Body of pancreas (tissue), 4 donors: ENCODE results near the gene BANF2. TPM values are rescaled to one million over a fixed set of nuclear protein-coding genes. Genes with fewer than 3 reads are reported as not detected.

Experiments
- ATAC-seq: fragments of 150-250 bp; one replicate; pipeline ENCODE4 v1.9.1; 2016
- DNase-seq, 4 donors: peaks; one replicate each; pipeline ENCODE4 v3.0.0-alpha.2; 2019
- H3K27ac ChIP-seq, 4 donors: fragments of 200-600 bp; sonication (generic); 1 replicate in 3 of 4; 2 replicates in 1 of 4; pipeline versions ENCODE4 v1.5.1 to v1.6.1; 2016 to 2019; ENCODE audit warnings: mild to moderate bottlenecking in 1 of 4, mixed read lengths in 1 of 4, moderate library complexity in 1 of 4
- H3K27me3 ChIP-seq, 2 donors: fragments of 200-600 bp; sonication (generic); one replicate each; pipeline ENCODE4 v1.6.0; 2016; ENCODE audit warnings: mild to moderate bottlenecking in 1 of 2
- H3K36me3 ChIP-seq, 2 donors: fragments of 200-600 bp; sonication (generic); replicated peaks in 1 of 2; 2 replicates each; pipeline ENCODE4 v1.5.1; 2016; ENCODE audit warnings: low read depth in 2 of 2; ENCODE audit not compliant: insufficient read depth in 1 of 2
- H3K4me1 ChIP-seq: fragments of 200-600 bp; sonication (generic); one replicate; pipeline ENCODE4 v1.6.0; 2016
- H3K4me3 ChIP-seq, 2 donors: fragments of 200-600 bp; sonication (generic); 1 replicate in 1 of 2; 2 replicates in 1 of 2; pipeline ENCODE4 v1.5.1; 2016 to 2019
- H3K9me3 ChIP-seq, 3 donors: fragments of 200-600 bp; sonication (generic); 1 replicate in 2 of 3; 2 replicates in 1 of 3; pipeline ENCODE4 v1.5.1; 2016
- CTCF ChIP-seq, 7 experiments: fragments of 450-650 bp in 4 of 7; fragments of 200-600 bp in 3 of 7; sonication (generic) in 3 of 7; IDR thresholded peaks; one replicate each; pipeline ENCODE4 v1.5.1; 2016 to 2019; ENCODE audit warnings: antibody characterized with exemption in 7 of 7
- POLR2A ChIP-seq, 3 donors: fragments of 450-650 bp; IDR thresholded peaks; one replicate each; pipeline ENCODE4 v1.6.1; 2016; ENCODE audit warnings: antibody characterized with exemption in 3 of 3, mild to moderate bottlenecking in 2 of 3
- WGBS, 2 donors: methylation state at CpG; one replicate each; pipeline ENCODE4 v1.1.5; 2017; 5-methylcytosine and 5-hydroxymethylcytosine counted together
- intact Hi-C: fragments of 100-400 bp; cut with DNase I; formaldehyde crosslinking; loops from one replicate; pipeline ENCODE4 v1.15.1; 2023
- total RNA-seq, 2 donors: library from RNA; depleted of rRNA; stranded (reverse); fragments of >200 nt; gene quantifications; one replicate each; pipeline ENCODE4 v1.1.0, GENCODE V29; 2016

The BANF2 gene
- total RNA-seq, 2 donors from 2014 or later: 4.0 TPM; not detected in 1

DNA sequence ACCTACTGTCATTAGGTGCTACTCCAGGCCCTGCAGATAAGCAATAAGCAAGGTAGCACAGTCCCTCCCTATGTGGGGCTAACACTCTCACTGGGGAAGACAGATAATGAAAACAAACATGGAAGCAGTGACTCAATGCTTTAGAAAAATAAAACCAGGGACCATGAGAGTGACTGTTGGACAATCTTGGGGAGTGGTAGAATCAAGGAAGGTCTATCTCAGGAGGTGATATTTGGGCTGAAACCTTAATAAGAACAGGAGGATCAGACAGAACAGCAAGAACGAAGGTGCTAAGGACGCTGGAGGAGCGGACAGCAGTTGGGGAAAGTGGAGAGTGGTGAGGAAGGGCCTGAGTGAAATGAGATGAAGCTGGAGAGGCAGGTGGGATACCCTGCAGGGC, 58.2 kb downstream of the BANF2 start:
- WGBS, 2 donors: 92 to 98% methylated on average over 3 of the region's 3 CpGs
- H3K4me1 ChIP-seq: peaks cover 15% of the 10 kb centered on the region
- H3K27me3 ChIP-seq: no peaks in the 10 kb centered on the region
- no peak for TF ChIP-seq POLR2A (IDR thresholded peaks at IDR 0.05)
- no peak for TF ChIP-seq CTCF (IDR thresholded peaks at IDR 0.05)
- intact Hi-C loops: no loop called here
- no peaks in the 10 kb centered on the region for H3K9me3 ChIP-seq
- no peak for ATAC-seq
- DNase-seq: no peak
- H3K36me3 ChIP-seq: no peaks in the 10 kb centered on the region
- no peak overlapping the region for H3K27ac ChIP-seq
- H3K4me3 ChIP-seq: no peak overlapping the region

GRCh38 chr20:17758512-17758911, 58.7 kb downstream of the BANF2 start:
- WGBS, 2 donors: 82 to 100% methylated on average over 1 of the region's 1 CpG
- ATAC-seq: no peak

DNA sequence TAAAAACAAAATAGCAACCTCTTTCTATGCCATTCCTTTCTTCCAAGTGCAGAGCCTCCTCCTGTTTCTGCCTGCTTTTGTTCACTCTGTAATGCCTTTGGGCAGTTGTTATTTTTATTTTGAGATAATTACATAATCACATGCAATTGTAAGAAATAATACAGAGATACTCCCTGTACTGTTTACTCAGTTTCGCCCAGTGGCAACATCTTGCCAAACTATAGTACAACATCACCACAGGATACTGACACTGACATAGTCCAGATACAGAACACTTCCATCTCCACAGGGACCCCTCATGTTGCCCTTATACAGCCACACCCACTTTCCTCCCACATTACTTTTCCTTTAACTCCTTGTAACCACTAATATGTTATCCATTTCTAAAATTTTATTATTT, 59.7 kb downstream of the BANF2 start:
- ATAC-seq (no peak), DNase-seq (no peak)
- WGBS, 2 donors: 35 to 52% methylated on average over 1 of the region's 1 CpG
- Histone ChIP-seq H3K27ac (no peak overlapping the region), H3K4me1 (peaks cover 24% of the 10 kb centered on the region), H3K4me3 (no peak overlapping the region), H3K9me3 (no peaks in the 10 kb centered on the region), H3K36me3 (no peaks in the 10 kb centered on the region), H3K27me3 (no peaks in the 10 kb centered on the region)
- TF ChIP-seq POLR2A (IDR thresholded peaks at IDR 0.05) (no peak), CTCF (IDR thresholded peaks at IDR 0.05) (no peak)
- intact Hi-C loops: no loop called here

More at GRCh38 chr20:17758512-17758911, 58.7 kb downstream of the BANF2 start:
- no peaks in the 10 kb centered on the region for H3K27me3 ChIP-seq
- H3K36me3 ChIP-seq: no peaks in the 10 kb centered on the region
- H3K4me3 ChIP-seq: no peak overlapping the region
- intact Hi-C loops: no loop called here
- no peak for DNase-seq
- TF ChIP-seq POLR2A (IDR thresholded peaks at IDR 0.05) (no peak), CTCF (IDR thresholded peaks at IDR 0.05) (no peak)
- H3K9me3 ChIP-seq: no peaks in the 10 kb centered on the region
- peaks cover 20% of the 10 kb centered on the region for H3K4me1 ChIP-seq
- no peak overlapping the region for H3K27ac ChIP-seq

- no peak for ATAC-seq
- Histone ChIP-seq H3K4me3 (no peak overlapping the region), H3K9me3 (no peaks in the 10 kb centered on the region), H3K27me3 (no peaks in the 10 kb centered on the region), H3K36me3 (no peaks in the 10 kb centered on the region), H3K27ac (no peak overlapping the region), H3K4me1 (peaks cover 24% of the 10 kb centered on the region)
- TF ChIP-seq CTCF (IDR thresholded peaks at IDR 0.05) (no peak), POLR2A (IDR thresholded peaks at IDR 0.05) (no peak)
- DNase-seq: no peak
- WGBS, 2 donors: 87 to 100% methylated on average over 3 of the region's 3 CpGs
- intact Hi-C loops: no loop called here
Observed at GRCh38 chr20:17761604-17762003, 61.8 kb downstream of the BANF2 start.

DNA sequence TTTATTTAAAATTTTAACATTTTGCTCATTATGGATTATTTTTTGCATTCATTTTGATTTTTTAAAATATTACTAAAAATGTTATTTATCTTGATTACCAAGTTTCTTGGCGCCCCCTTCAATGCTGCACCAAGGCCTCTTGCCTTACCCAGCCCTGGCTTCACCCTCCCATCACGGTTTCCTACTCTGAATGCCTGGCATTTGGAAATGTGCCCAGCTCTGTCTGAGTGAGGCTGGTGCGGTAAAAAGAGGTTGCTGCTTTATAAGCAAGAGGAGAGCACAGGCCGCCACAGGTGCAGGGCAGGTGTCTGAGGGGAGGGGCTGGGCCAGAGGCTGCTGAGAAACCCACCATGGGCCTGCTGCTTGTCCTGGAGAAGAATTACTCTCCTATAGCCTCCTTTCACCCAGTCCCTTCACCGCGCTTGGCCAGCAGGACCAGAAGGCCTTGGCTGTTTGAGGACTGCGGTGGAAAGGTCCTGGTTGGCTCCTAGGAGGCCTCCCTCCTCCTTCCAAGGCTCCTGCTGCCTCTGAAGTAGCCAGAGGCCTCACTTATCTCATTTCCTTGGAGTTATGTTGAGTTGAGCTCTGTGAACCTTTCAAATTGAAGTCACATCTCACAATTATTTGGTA, 62.6 kb downstream of the BANF2 start:
- Histone ChIP-seq H3K27ac (peak overlapping the region; percentile 65 to 75 (median 72)), H3K27me3 (no peaks in the 10 kb centered on the region), H3K4me1 (peaks cover 24% of the 10 kb centered on the region), H3K9me3 (no peaks in the 10 kb centered on the region), H3K4me3 (no peak overlapping the region), H3K36me3 (no peaks in the 10 kb centered on the region)
- TF ChIP-seq CTCF (IDR thresholded peaks at IDR 0.05) (no peak), POLR2A (IDR thresholded peaks at IDR 0.05) (no peak)
- intact Hi-C loops: no loop called here
- ATAC-seq (peak; percentile 66), DNase-seq (peak; percentile 53 to 67 (median 61))
- WGBS, 2 donors: 29 to 47% methylated on average over 7 of the region's 7 CpGs
